Neuronal stem cell (in vitro differentiated cells): ENCODE data around the gene SERPINC1.
"Not testable (repeated sequence)": the region's sequence is repeated elsewhere in the genome, so short reads cannot be mapped to it uniquely, and the experiment has no call there.

Experiments used
- DNase-seq: peaks from one replicate; pipeline ENCODE4 v3.0.0-alpha.2; 2013; ENCODE audit warnings: low spot score
- H2AFZ ChIP-seq: one replicate; pipeline ENCODE4 v1.6.1; 2013; ENCODE audit warnings: mild to moderate bottlenecking, low read length, inconsistent platforms
- H2AK5ac ChIP-seq: 2 replicates; pipeline ENCODE4 v1.6.1; 2013; ENCODE audit warnings: low read depth, mild to moderate bottlenecking, inconsistent platforms, low read length, moderate library complexity, mixed read lengths
- H2BK120ac ChIP-seq: 2 replicates; pipeline ENCODE4 v1.6.1; 2013; ENCODE audit warnings: low read depth, mild to moderate bottlenecking, inconsistent platforms, low read length, moderate library complexity, mixed read lengths
- H2BK12ac ChIP-seq: one replicate; pipeline ENCODE4 v1.6.1; 2013; ENCODE audit warnings: low read length, inconsistent platforms
- H2BK15ac ChIP-seq: 2 replicates; pipeline ENCODE4 v1.6.1; 2013; ENCODE audit warnings: mild to moderate bottlenecking, low read length, inconsistent platforms, mixed read lengths
- H2BK5ac ChIP-seq: one replicate; pipeline ENCODE4 v1.6.1; 2013; ENCODE audit warnings: inconsistent platforms, mild to moderate bottlenecking, low read length, moderate library complexity
- H3K14ac ChIP-seq: one replicate; pipeline ENCODE4 v1.6.1; 2013; ENCODE audit warnings: low read length, inconsistent platforms
- H3K18ac ChIP-seq: 2 replicates; pipeline ENCODE4 v1.6.1; 2013; ENCODE audit warnings: low read length, inconsistent platforms
- H3K23ac ChIP-seq: 2 replicates; pipeline ENCODE4 v1.6.1; 2013; ENCODE audit warnings: low read depth, mild to moderate bottlenecking, mixed read lengths, low read length, inconsistent platforms; ENCODE audit not compliant: poor library complexity
- H3K27ac ChIP-seq: replicated peaks from 3 replicates; pipeline ENCODE4 v1.5.1; 2013; ENCODE audit warnings: low read length, inconsistent platforms
- H3K27me3 ChIP-seq, 3 experiments: 2 replicates each; pipeline ENCODE4 v1.6.1; 2013; ENCODE audit warnings: low read length in 3 of 3, mild to moderate bottlenecking in 2 of 3, inconsistent platforms in 1 of 3, low read depth in 1 of 3, mixed read lengths in 1 of 3, moderate library complexity in 1 of 3; ENCODE audit not compliant: control insufficient read depth in 3 of 3, insufficient read depth in 3 of 3
- H3K36me3 ChIP-seq, 2 donors: replicated peaks in 1 of 2; 2 replicates each; pipeline ENCODE4 v1.6.1; 2013; ENCODE audit warnings: low read length in 2 of 2; ENCODE audit not compliant: control insufficient read depth in 2 of 2, insufficient read depth in 2 of 2
- H3K4ac ChIP-seq: 2 replicates; pipeline ENCODE4 v1.6.1; 2013; ENCODE audit warnings: inconsistent platforms, mild to moderate bottlenecking, low read length, moderate library complexity
- H3K4me1 ChIP-seq, 2 donors: 1 replicate in 1 of 2; 2 replicates in 1 of 2; pipeline ENCODE4 v1.6.1; 2013; ENCODE audit warnings: low read length in 2 of 2, low read depth in 1 of 2; ENCODE audit not compliant: control insufficient read depth in 2 of 2, insufficient read depth in 1 of 2
- H3K4me2 ChIP-seq: one replicate; pipeline ENCODE4 v1.6.1; 2013; ENCODE audit warnings: mild to moderate bottlenecking, low read length, inconsistent platforms; ENCODE audit not compliant: insufficient read depth, poor library complexity, severe bottlenecking
- H3K4me3 ChIP-seq, 2 donors: 2 replicates each; pipeline ENCODE4 v1.5.1; 2013; ENCODE audit warnings: low read length in 2 of 2, mild to moderate bottlenecking in 2 of 2, inconsistent platforms in 1 of 2, moderate library complexity in 1 of 2
- H3K79me1 ChIP-seq: one replicate; pipeline ENCODE4 v1.6.1; 2013; ENCODE audit warnings: low read depth, mild to moderate bottlenecking, inconsistent platforms, low read length, moderate library complexity
- H3K9ac ChIP-seq: one replicate; pipeline ENCODE4 v1.6.1; 2013; ENCODE audit warnings: mild to moderate bottlenecking, low read depth, low read length, inconsistent platforms; ENCODE audit not compliant: poor library complexity
- H3K9me3 ChIP-seq, 2 donors: replicated peaks in 1 of 2; 2 replicates each; pipeline versions ENCODE3 to v1.6.1; 2013; ENCODE audit warnings: low read length in 2 of 2, mild to moderate bottlenecking in 2 of 2, inconsistent platforms in 1 of 2, low read depth in 1 of 2, mixed read lengths in 1 of 2, moderate library complexity in 1 of 2; ENCODE audit not compliant: control insufficient read depth in 2 of 2, insufficient read depth in 1 of 2
- H4K8ac ChIP-seq: one replicate; pipeline ENCODE4 v1.6.1; 2013; ENCODE audit warnings: low read depth, mild to moderate bottlenecking, inconsistent platforms, low read length, moderate library complexity
- H4K91ac ChIP-seq: one replicate; pipeline ENCODE4 v1.6.1; 2013; ENCODE audit warnings: low read length, low read depth, mild to moderate bottlenecking, inconsistent platforms; ENCODE audit not compliant: poor library complexity
- WGBS, 2 donors: extraction: QIAGEN DNeasy Blood & Tissue Kit; methylation state at CpG; one replicate each; pipeline ENCODE4 v1.1.7; 2013; ENCODE audit warnings: missing lambda C conversion rate in 2 of 2, mixed read lengths in 1 of 2; ENCODE audit not compliant: insufficient read length in 2 of 2, insufficient replicate concordance in 1 of 2; ENCODE audit errors: extremely low coverage in 2 of 2; 5-methylcytosine and 5-hydroxymethylcytosine counted together

Gene SERPINC1

DNA sequence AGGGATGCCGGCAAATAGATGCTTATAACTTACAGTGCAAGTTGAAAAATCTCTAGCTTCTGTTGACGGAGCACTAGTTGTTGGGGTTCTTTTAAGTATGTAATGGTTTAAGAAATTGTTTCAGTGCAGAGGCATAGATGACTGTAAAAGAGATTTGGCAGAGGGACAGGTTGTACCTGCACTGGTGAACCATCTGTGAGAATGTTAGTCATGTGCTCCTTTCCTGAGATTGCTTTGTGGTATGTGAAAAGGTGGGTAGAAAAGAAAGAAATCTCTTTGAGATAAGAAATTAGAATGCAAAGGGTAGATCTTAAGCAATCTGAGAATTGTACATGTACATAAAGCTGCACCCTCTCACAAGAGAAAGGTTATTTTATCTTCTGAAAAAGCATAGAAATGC lies 29.5 kb downstream of the SERPINC1 start:
- Histone ChIP-seq H3K27ac (no peak overlapping the region), H3K4me2 (no peak overlapping the region), H3K23ac (no peak overlapping the region), H2BK5ac (no peak overlapping the region), H4K91ac (no peak overlapping the region), H3K79me1 (no peaks in the 10 kb centered on the region), H3K14ac (no peak overlapping the region), H2BK12ac (no peak overlapping the region), H2AFZ (no peak overlapping the region), H2BK120ac (no peak overlapping the region), H3K9me3 (no peaks in the 10 kb centered on the region), H4K8ac (no peak overlapping the region), H3K4me3 (no peak overlapping the region), H3K36me3 (peaks cover 12 to 64% of the 10 kb centered on the region in 2 donors), H3K9ac (no peak overlapping the region), H2AK5ac (no peak overlapping the region), H3K27me3 (no peaks in the 10 kb centered on the region), H3K4ac (no peak overlapping the region), H3K18ac (no peak overlapping the region), H2BK15ac (no peak overlapping the region), H3K4me1 (peaks cover 0 to 2% of the 10 kb centered on the region in 2 donors)
- WGBS, 2 donors = no CpG with 5 or more reads among the region's 2 CpGs
- no peak for DNase-seq

GRCh38 chr1:173886746-173887611 lies 30.1 kb downstream of the SERPINC1 start:
- peaks cover 0 to 2% of the 10 kb centered on the region in 2 donors for H3K4me1 ChIP-seq
- H2BK12ac ChIP-seq = no peak overlapping the region
- H3K4me2 ChIP-seq = no peak overlapping the region
- H2AK5ac ChIP-seq = no peak overlapping the region
- H3K27ac ChIP-seq = no peak overlapping the region
- peaks cover 12 to 61% of the 10 kb centered on the region in 2 donors for H3K36me3 ChIP-seq
- no peak overlapping the region for H3K23ac ChIP-seq
- H3K18ac ChIP-seq = no peak overlapping the region
- no peak overlapping the region for H3K4ac ChIP-seq
- no peak overlapping the region for H2AFZ ChIP-seq
- H3K9me3 ChIP-seq = no peaks in the 10 kb centered on the region
- H2BK120ac ChIP-seq = no peak overlapping the region
- H4K8ac ChIP-seq = no peak overlapping the region
- DNase-seq = no peak
- no peaks in the 10 kb centered on the region for H3K79me1 ChIP-seq
- no peak overlapping the region for H3K14ac ChIP-seq
- H3K9ac ChIP-seq = no peak overlapping the region
- H4K91ac ChIP-seq = no peak overlapping the region
- H2BK5ac ChIP-seq = no peak overlapping the region
- no peak overlapping the region for H2BK15ac ChIP-seq
- whole genome bisulfite sequencing, 2 donors = no CpG with 5 or more reads among the region's 4 CpGs
- H3K4me3 ChIP-seq = no peak overlapping the region
- H3K27me3 ChIP-seq = no peaks in the 10 kb centered on the region

DNA sequence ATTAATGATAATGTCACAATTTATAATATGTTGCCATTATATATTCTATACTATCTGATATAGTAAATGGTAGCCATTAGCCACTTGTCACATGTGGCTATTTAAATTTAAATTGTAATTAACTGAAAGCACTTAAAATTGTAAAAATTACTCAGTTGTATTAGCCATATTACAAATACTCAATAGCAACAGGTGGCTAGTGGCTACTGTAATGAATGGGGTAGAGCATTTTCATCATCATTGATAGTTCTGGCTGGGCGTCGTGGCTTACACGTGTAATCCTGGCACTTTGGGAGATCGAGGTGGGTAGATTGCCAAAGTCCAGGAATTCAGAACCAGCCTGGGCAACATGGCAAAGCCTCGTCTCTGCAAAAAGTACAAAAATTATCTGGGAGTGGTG lies 32.4 kb downstream of the SERPINC1 start:
- H3K4me1 ChIP-seq = peaks cover 0 to 2% of the 10 kb centered on the region in 2 donors
- no peaks in the 10 kb centered on the region for H3K9me3 ChIP-seq
- H3K23ac ChIP-seq = no peak overlapping the region
- no peak overlapping the region for H3K27ac ChIP-seq
- no peak overlapping the region for H3K4me3 ChIP-seq
- no peak overlapping the region for H2BK15ac ChIP-seq
- H2BK12ac ChIP-seq = no peak overlapping the region
- no peak overlapping the region for H4K8ac ChIP-seq
- WGBS, 2 donors = no CpG with 5 or more reads among the region's 5 CpGs
- no peak overlapping the region for H2AFZ ChIP-seq
- H3K9ac ChIP-seq = no peak overlapping the region
- H3K79me1 ChIP-seq = no peaks in the 10 kb centered on the region
- no peak for DNase-seq
- no peak overlapping the region for H2AK5ac ChIP-seq
- no peak overlapping the region for H2BK5ac ChIP-seq
- H3K4me2 ChIP-seq = no peak overlapping the region
- no peak overlapping the region for H2BK120ac ChIP-seq
- H3K14ac ChIP-seq = no peak overlapping the region
- no peak overlapping the region for H4K91ac ChIP-seq
- H3K4ac ChIP-seq = no peak overlapping the region
- H3K18ac ChIP-seq = no peak overlapping the region
- no peaks in the 10 kb centered on the region for H3K27me3 ChIP-seq
- peaks cover 12 to 52% of the 10 kb centered on the region in 2 donors for H3K36me3 ChIP-seq

GRCh38 chr1:173881117-173881516 lies 36.0 kb downstream of the SERPINC1 start:
- H2BK15ac ChIP-seq, H3K27ac ChIP-seq, H3K23ac ChIP-seq, H2BK120ac ChIP-seq, H4K8ac ChIP-seq, H2BK5ac ChIP-seq, DNase-seq, H3K4me2 ChIP-seq, H2AFZ ChIP-seq, H3K4me1 ChIP-seq, H3K4me3 ChIP-seq, H3K18ac ChIP-seq, H3K9ac ChIP-seq, H4K91ac ChIP-seq, H2AK5ac ChIP-seq, H3K27me3 ChIP-seq, H3K79me1 ChIP-seq, H3K14ac ChIP-seq, H2BK12ac ChIP-seq, H3K4ac ChIP-seq, H3K9me3 ChIP-seq: not testable (repeated sequence)
- WGBS, 2 donors = no CpG with 5 or more reads among the region's 4 CpGs
- H3K36me3 ChIP-seq = peaks cover 8 to 53% of the 10 kb centered on the region in 2 donors
